Measurements from ENCODE around the gene ZNF708.
"Not testable (repeated sequence)": the region's sequence is repeated elsewhere in the genome, so short reads cannot be mapped to it uniquely, and the experiment has no call there.

DNA sequence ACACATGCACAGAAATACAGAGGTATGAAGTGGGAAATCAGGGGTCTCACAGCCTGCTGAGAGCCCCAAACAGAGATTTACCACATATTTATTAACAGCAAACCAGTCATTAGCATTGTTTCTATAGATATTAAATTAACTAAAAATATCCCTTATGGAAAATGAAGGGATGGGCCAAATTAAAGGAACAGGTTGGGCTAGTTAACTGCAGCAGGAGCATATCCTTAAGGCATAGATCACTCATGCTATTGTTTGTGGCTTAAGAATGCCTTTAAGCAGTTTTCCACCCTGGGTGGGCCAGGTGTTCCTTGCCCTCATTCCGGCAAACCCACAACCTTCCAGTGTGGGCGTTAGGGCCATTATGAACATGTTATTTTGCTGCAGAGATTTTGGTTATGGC lies 15.6 kb upstream of the ZNF708 start:
- TF ChIP-seq, protein P1, sequence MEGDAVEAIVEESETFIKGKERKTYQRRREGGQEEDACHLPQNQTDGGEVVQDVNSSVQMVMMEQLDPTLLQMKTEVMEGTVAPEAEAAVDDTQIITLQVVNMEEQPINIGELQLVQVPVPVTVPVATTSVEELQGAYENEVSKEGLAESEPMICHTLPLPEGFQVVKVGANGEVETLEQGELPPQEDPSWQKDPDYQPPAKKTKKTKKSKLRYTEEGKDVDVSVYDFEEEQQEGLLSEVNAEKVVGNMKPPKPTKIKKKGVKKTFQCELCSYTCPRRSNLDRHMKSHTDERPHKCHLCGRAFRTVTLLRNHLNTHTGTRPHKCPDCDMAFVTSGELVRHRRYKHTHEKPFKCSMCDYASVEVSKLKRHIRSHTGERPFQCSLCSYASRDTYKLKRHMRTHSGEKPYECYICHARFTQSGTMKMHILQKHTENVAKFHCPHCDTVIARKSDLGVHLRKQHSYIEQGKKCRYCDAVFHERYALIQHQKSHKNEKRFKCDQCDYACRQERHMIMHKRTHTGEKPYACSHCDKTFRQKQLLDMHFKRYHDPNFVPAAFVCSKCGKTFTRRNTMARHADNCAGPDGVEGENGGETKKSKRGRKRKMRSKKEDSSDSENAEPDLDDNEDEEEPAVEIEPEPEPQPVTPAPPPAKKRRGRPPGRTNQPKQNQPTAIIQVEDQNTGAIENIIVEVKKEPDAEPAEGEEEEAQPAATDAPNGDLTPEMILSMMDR (IDR thresholded peaks at IDR 0.05): not testable (repeated sequence)
- TF ChIP-seq ZSCAN18 (CRISPR knock-in tag; IDR thresholded peaks at IDR 0.05): not testable (repeated sequence)
- TF ChIP-seq, protein P2, sequence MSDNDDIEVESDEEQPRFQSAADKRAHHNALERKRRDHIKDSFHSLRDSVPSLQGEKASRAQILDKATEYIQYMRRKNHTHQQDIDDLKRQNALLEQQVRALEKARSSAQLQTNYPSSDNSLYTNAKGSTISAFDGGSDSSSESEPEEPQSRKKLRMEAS (CRISPR knock-in tag; IDR thresholded peaks at IDR 0.05): not testable (repeated sequence)
- TF ChIP-seq, protein P3, sequence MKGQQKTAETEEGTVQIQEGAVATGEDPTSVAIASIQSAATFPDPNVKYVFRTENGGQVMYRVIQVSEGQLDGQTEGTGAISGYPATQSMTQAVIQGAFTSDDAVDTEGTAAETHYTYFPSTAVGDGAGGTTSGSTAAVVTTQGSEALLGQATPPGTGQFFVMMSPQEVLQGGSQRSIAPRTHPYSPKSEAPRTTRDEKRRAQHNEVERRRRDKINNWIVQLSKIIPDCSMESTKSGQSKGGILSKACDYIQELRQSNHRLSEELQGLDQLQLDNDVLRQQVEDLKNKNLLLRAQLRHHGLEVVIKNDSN (CRISPR knock-in tag; IDR thresholded peaks at IDR 0.05): not testable (repeated sequence)

Data from WTC11 (cell line).